OCI-LY3 (cell line): ENCODE measurements around the gene CCDC6.

Experiments
- H2AFZ ChIP-seq: fragments of 200-600, 300-600 bp; shearing (Covaris generic); 2 replicates; pipeline ENCODE4 v1.6.0; 2014; ENCODE audit warnings: antibody characterized with exemption, low read depth, low read length
- H3K27ac ChIP-seq: fragments of 200-600, 300-600 bp; sonication (generic); 2 replicates; pipeline ENCODE4 v1.5.1; 2014; ENCODE audit warnings: mild to moderate bottlenecking, low read length, moderate library complexity, mixed read lengths
- H3K27me3 ChIP-seq: fragments of 200-600, 300-600 bp; sonication (generic); 2 replicates; pipeline ENCODE4 v1.6.1; 2014; ENCODE audit warnings: low read depth, low read length, mixed read lengths
- H3K36me3 ChIP-seq: fragments of 200-600, 300-600 bp; sonication (generic); replicated peaks from 2 replicates; pipeline ENCODE3; 2014; ENCODE audit warnings: low read depth, low read length, mixed read lengths
- H3K4me1 ChIP-seq: fragments of 300-600, 200-600 bp; sonication (generic); 2 replicates; pipeline ENCODE4 v1.6.1; 2014; ENCODE audit warnings: low read length, mixed read lengths
- H3K4me2 ChIP-seq: fragments of 200-600, 300-600 bp; sonication (generic); 2 replicates; pipeline ENCODE4 v1.6.1; 2014; ENCODE audit warnings: low read length, mixed read lengths
- H3K4me3 ChIP-seq: fragments of 300-600, 200-600 bp; sonication (generic); 2 replicates; pipeline ENCODE4 v1.5.1; 2014; ENCODE audit warnings: antibody characterized with exemption, mild to moderate bottlenecking, low read length, moderate library complexity
- H3K79me2 ChIP-seq: fragments of 300-600, 200-600 bp; shearing (Covaris generic); 2 replicates; pipeline ENCODE4 v1.6.1; 2014; ENCODE audit warnings: mild to moderate bottlenecking, low read length, mixed read lengths
- H3K9ac ChIP-seq: fragments of 300-600, 200-600 bp; shearing (Covaris generic); 2 replicates; pipeline ENCODE4 v1.6.0; 2014; ENCODE audit warnings: mild to moderate bottlenecking, low read length, moderate library complexity
- H3K9me3 ChIP-seq: fragments of 200-600, 300-600 bp; shearing (Covaris generic); 2 replicates; pipeline ENCODE4 v1.6.1; 2014; ENCODE audit warnings: low read length, mixed read lengths; ENCODE audit not compliant: insufficient read depth
- H4K20me1 ChIP-seq: fragments of 200-600, 300-600 bp; sonication (generic); 2 replicates; pipeline ENCODE4 v1.6.1; 2016; ENCODE audit warnings: low read length, mixed read lengths; ENCODE audit not compliant: insufficient read depth
- CTCF ChIP-seq: fragments of 200-600, 300-600 bp; sonication (generic); IDR thresholded peaks from 2 replicates; pipeline ENCODE4 v1.5.1; 2014; ENCODE audit warnings: antibody characterized with exemption, low read length, low read depth
- EZH2phosphoT487 ChIP-seq: fragments of 200-600 bp; shearing (Covaris generic); IDR thresholded peaks from 2 replicates; pipeline ENCODE4 v1.6.1; 2018; ENCODE audit warnings: antibody characterized with exemption, mixed run types, low read depth

CCDC6 gene

GRCh38 chr10:59847888-59848287 is 58.5 kb downstream of the CCDC6 start:
- Histone ChIP-seq H3K4me3 (no peak overlapping the region), H3K36me3 (peaks cover 13% of the 10 kb centered on the region), H3K9me3 (no peaks in the 10 kb centered on the region), H3K4me1 (peaks cover 10% of the 10 kb centered on the region), H3K9ac (no peak overlapping the region), H3K27me3 (no peaks in the 10 kb centered on the region), H3K27ac (no peak overlapping the region), H4K20me1 (peaks cover 9% of the 10 kb centered on the region), H3K79me2 (peaks cover 9% of the 10 kb centered on the region; the same call in 1 of the 2 replicates), H3K4me2 (no peak overlapping the region), H2AFZ (no peak overlapping the region)
- TF ChIP-seq EZH2phosphoT487 (no peak), CTCF (no peak)

GRCh38 chr10:59847326-59847725 is 59.0 kb downstream of the CCDC6 start:
- H4K20me1 ChIP-seq: peaks cover 4% of the 10 kb centered on the region
- no peak overlapping the region for H3K4me2 ChIP-seq
- H3K36me3 ChIP-seq: peaks cover 13% of the 10 kb centered on the region
- no peak overlapping the region for H3K9ac ChIP-seq
- H2AFZ ChIP-seq: no peak overlapping the region
- H3K27me3 ChIP-seq: no peaks in the 10 kb centered on the region
- H3K27ac ChIP-seq: no peak overlapping the region
- no peaks in the 10 kb centered on the region for H3K9me3 ChIP-seq
- TF ChIP-seq CTCF (no peak), EZH2phosphoT487 (no peak)
- peaks cover 4% of the 10 kb centered on the region for H3K4me1 ChIP-seq
- peaks cover 4% of the 10 kb centered on the region; the same call in 1 of the 2 replicates for H3K79me2 ChIP-seq
- no peak overlapping the region for H3K4me3 ChIP-seq

- peaks cover 3% of the 10 kb centered on the region for H3K36me3 ChIP-seq
- H3K9me3 ChIP-seq: no peaks in the 10 kb centered on the region
- no peaks in the 10 kb centered on the region for H4K20me1 ChIP-seq
- H2AFZ ChIP-seq: no peak overlapping the region
- H3K27ac ChIP-seq: no peak overlapping the region
- H3K4me3 ChIP-seq: no peak overlapping the region
- no peaks in the 10 kb centered on the region for H3K79me2 ChIP-seq
- no peak overlapping the region for H3K9ac ChIP-seq
- H3K27me3 ChIP-seq: no peaks in the 10 kb centered on the region
- no peak overlapping the region for H3K4me2 ChIP-seq
- TF ChIP-seq CTCF (no peak), EZH2phosphoT487 (no peak)
- no peaks in the 10 kb centered on the region for H3K4me1 ChIP-seq
Measured at GRCh38 chr10:59844436-59844835, 61.9 kb downstream of the CCDC6 start.

- TF ChIP-seq EZH2phosphoT487: no peak
- no peak for TF ChIP-seq CTCF
- Histone ChIP-seq H3K4me2 (no peak overlapping the region), H3K4me3 (no peak overlapping the region), H4K20me1 (no peaks in the 10 kb centered on the region), H3K4me1 (no peaks in the 10 kb centered on the region), H2AFZ (no peak overlapping the region), H3K9ac (no peak overlapping the region), H3K9me3 (no peaks in the 10 kb centered on the region), H3K79me2 (no peaks in the 10 kb centered on the region), H3K27ac (no peak overlapping the region), H3K36me3 (peaks cover 3% of the 10 kb centered on the region), H3K27me3 (no peaks in the 10 kb centered on the region)
Measured at GRCh38 chr10:59843748-59844147, 62.6 kb downstream of the CCDC6 start.
